T-helper 2 cell treated with Interferon-gamma antibody and Interleukin-4, amounts not matched to agents 100 ng/mL and 5 ng/mL, for 36 hours (primary cell): ENCODE data around the gene RAD51B. TPM values are rescaled to one million over a fixed set of nuclear protein-coding genes. Genes with fewer than 3 reads are reported as not detected.

Experiments
- intact Hi-C: fragments of 100-400 bp; cut with micrococcal nuclease; formaldehyde crosslinking; loops from one replicate; pipeline ENCODE4 v1.15.1; 2023
- total RNA-seq: library from RNA; stranded (reverse); gene quantifications from 2 replicates; pipeline ENCODE4 v1.2.3, GENCODE V29; 2022

Gene RAD51B
- total RNA-seq, 1 donor from 2014 or later, result 31.7 TPM

GRCh38 chr14:68261092-68261842 lies 441.7 kb downstream of the RAD51B start:
- intact Hi-C loops, result no loop called here

- intact Hi-C loops, result no loop called here
Observed at GRCh38 chr14:68262567-68262966, 443.0 kb downstream of the RAD51B start.

- intact Hi-C loops, result no loop called here
Observed at GRCh38 chr14:68263563-68264259, 444.1 kb downstream of the RAD51B start.

- intact Hi-C loops, result no loop called here
Observed at GRCh38 chr14:68264260-68264569, 444.6 kb downstream of the RAD51B start.

- intact Hi-C loops, result no loop called here
Observed at GRCh38 chr14:68266998-68267397, 447.4 kb downstream of the RAD51B start.

- intact Hi-C loops, result no loop called here
Observed at GRCh38 chr14:68268197-68268596, 448.6 kb downstream of the RAD51B start.

GRCh38 chr14:68268719-68269118 lies 449.1 kb downstream of the RAD51B start:
- intact Hi-C loops, result no loop called here

- intact Hi-C loops, result no loop called here
Observed at GRCh38 chr14:68269136-68269927, 449.8 kb downstream of the RAD51B start.

- intact Hi-C loops, result no loop called here
Observed at GRCh38 chr14:68270342-68270741, 450.8 kb downstream of the RAD51B start.

GRCh38 chr14:68271913-68272391 lies 452.4 kb downstream of the RAD51B start:
- intact Hi-C loops, result no loop called here

- intact Hi-C loops, result no loop called here
Observed at GRCh38 chr14:68273413-68273812, 453.8 kb downstream of the RAD51B start.

- intact Hi-C loops, result no loop called here
Observed at GRCh38 chr14:68274725-68275124, 455.1 kb downstream of the RAD51B start.

GRCh38 chr14:68278576-68279436 lies 459.2 kb downstream of the RAD51B start:
- intact Hi-C loops, result no loop called here

- intact Hi-C loops, result no loop called here
Observed at GRCh38 chr14:68279437-68279720, 459.8 kb downstream of the RAD51B start.

GRCh38 chr14:68279777-68280233 lies 460.2 kb downstream of the RAD51B start:
- intact Hi-C loops, result no loop called here

GRCh38 chr14:68281497-68281896 lies 461.9 kb downstream of the RAD51B start:
- intact Hi-C loops, result no loop called here

GRCh38 chr14:68282479-68283377 lies 463.1 kb downstream of the RAD51B start:
- intact Hi-C loops, result no loop called here

GRCh38 chr14:68283378-68284123 lies 464.0 kb downstream of the RAD51B start:
- intact Hi-C loops, result no loop called here

- intact Hi-C loops, result no loop called here
Observed at GRCh38 chr14:68284333-68284732, 464.8 kb downstream of the RAD51B start.
